Gastrocnemius medialis (tissue), 4 donors: ENCODE data around the gene HIVEP2. TPM values are rescaled to one million over a fixed set of nuclear protein-coding genes. Genes with fewer than 3 reads are reported as not detected.

Source experiments
- ATAC-seq, 2 donors: fragments of 150-250 bp; one replicate each; pipeline ENCODE4 v1.9.1; 2016
- DNase-seq, 2 donors: peaks; one replicate each; pipeline ENCODE4 v3.0.0-alpha.2; 2019
- H3K27ac ChIP-seq, 4 donors: fragments of 200-600 bp; sonication (generic); 1 replicate in 1 of 4; 2 replicates in 3 of 4; pipeline ENCODE4 v1.5.1; 2016 to 2018; ENCODE audit warnings: mild to moderate bottlenecking in 2 of 4, moderate library complexity in 1 of 4
- H3K27me3 ChIP-seq, 3 donors: fragments of 200-600 bp; sonication (generic) in 2 of 3; 1 replicate in 1 of 3; 2 replicates in 2 of 3; pipeline versions ENCODE4 v1.5.1 to v1.6.0; 2016 to 2019; ENCODE audit warnings: mild to moderate bottlenecking in 1 of 3, moderate library complexity in 1 of 3
- H3K36me3 ChIP-seq, 2 donors: fragments of 200-600 bp; sonication (generic) in 1 of 2; one replicate each; pipeline ENCODE4 v1.5.1; 2017 to 2018
- H3K4me1 ChIP-seq, 2 donors: fragments of 200-600 bp; sonication (generic) in 1 of 2; one replicate each; pipeline ENCODE4 v1.5.1; 2016 to 2017; ENCODE audit warnings: mild to moderate bottlenecking in 2 of 2
- H3K4me3 ChIP-seq, 4 donors: fragments of 200-600 bp; sonication (generic) in 3 of 4; 1 replicate in 1 of 4; 2 replicates in 3 of 4; pipeline ENCODE4 v1.5.1; 2016 to 2019; ENCODE audit warnings: mild to moderate bottlenecking in 2 of 4
- H3K9me3 ChIP-seq, 3 donors: fragments of 200-600 bp; sonication (generic) in 2 of 3; 1 replicate in 1 of 3; 2 replicates in 2 of 3; pipeline ENCODE4 v1.5.1; 2016 to 2019
- CTCF ChIP-seq, 5 experiments: fragments of 450-650 bp in 3 of 5; fragments of 200-600 bp in 2 of 5; sonication (generic) in 2 of 5; IDR thresholded peaks in 4 of 5; conservative IDR thresholded peaks in 1 of 5; 1 replicate in 4 of 5; 2 replicates in 1 of 5; pipeline ENCODE4 v1.5.1; 2016 to 2019; ENCODE audit warnings: antibody characterized with exemption in 5 of 5, mild to moderate bottlenecking in 3 of 5, moderate library complexity in 3 of 5
- POLR2A ChIP-seq, 2 donors: fragments of 450-650 bp; IDR thresholded peaks; one replicate each; pipeline ENCODE4 v1.6.1; 2017; ENCODE audit warnings: antibody characterized with exemption in 2 of 2, mild to moderate bottlenecking in 2 of 2, moderate library complexity in 2 of 2
- in situ Hi-C, 4 donors: fragments of 200-750 bp; cut with MboI; loops; one replicate each; pipeline versions ENCODE4 v1.15.0 to v1.8.0; 2017; ENCODE audit warnings: low sequenced_read_pairs in 4 of 4
- intact Hi-C: fragments of 100-400 bp; cut with DNase I; formaldehyde crosslinking; loops from one replicate; pipeline ENCODE4 v1.15.1; 2023; ENCODE audit warnings: low total_unique reads
- total RNA-seq, 4 donors: library from RNA; depleted of rRNA; stranded (reverse); fragments of >200 nt; gene quantifications; one replicate each; pipeline versions ENCODE4 v1.1.0 to v1.2.3, GENCODE V29; 2016

The HIVEP2 gene
- total RNA-seq, 4 donors from 2014 or later = 15.9 to 29.4 (median 25.3) TPM

- H3K36me3 ChIP-seq = no peaks in the 10 kb centered on the region
- no peaks in the 10 kb centered on the region for H3K27me3 ChIP-seq
- H3K9me3 ChIP-seq = no peaks in the 10 kb centered on the region
- peaks cover 25 to 26% of the 10 kb centered on the region in 2 donors for H3K4me1 ChIP-seq
- no peak overlapping the region for H3K4me3 ChIP-seq
- in situ Hi-C loops = no loop called here
- H3K27ac ChIP-seq = no peak overlapping the region
- no peak for TF ChIP-seq POLR2A (IDR thresholded peaks at IDR 0.05)
- no peak for TF ChIP-seq CTCF (IDR thresholded peaks at IDR 0.05 in 4 of 5, conservative IDR thresholded peaks at IDR 0.05 in 1 of 5)
- DNase-seq (no peak), ATAC-seq (no peak)
- intact Hi-C loops = no loop called here
Measured at GRCh38 chr6:142916881-142917280, 28.1 kb downstream of the HIVEP2 start.

- H3K27me3 ChIP-seq = no peaks in the 10 kb centered on the region
- in situ Hi-C loops (no loop called here), intact Hi-C loops (no loop called here)
- H3K27ac ChIP-seq = no peak overlapping the region
- H3K4me1 ChIP-seq = peaks cover 25 to 32% of the 10 kb centered on the region in 2 donors
- H3K4me3 ChIP-seq = no peak overlapping the region
- TF ChIP-seq POLR2A (IDR thresholded peaks at IDR 0.05) (no peak), CTCF (IDR thresholded peaks at IDR 0.05 in 4 of 5, conservative IDR thresholded peaks at IDR 0.05 in 1 of 5) (no peak)
- no peaks in the 10 kb centered on the region for H3K9me3 ChIP-seq
- ATAC-seq (no peak), DNase-seq (no peak)
- H3K36me3 ChIP-seq = no peaks in the 10 kb centered on the region
Measured at GRCh38 chr6:142914937-142915697, 29.9 kb downstream of the HIVEP2 start.

GRCh38 chr6:142914369-142914768, 30.6 kb downstream of the HIVEP2 start:
- TF ChIP-seq CTCF (IDR thresholded peaks at IDR 0.05 in 4 of 5, conservative IDR thresholded peaks at IDR 0.05 in 1 of 5) (no peak), POLR2A (IDR thresholded peaks at IDR 0.05) (no peak)
- H3K4me1 ChIP-seq = peaks cover 19 to 25% of the 10 kb centered on the region in 2 donors
- in situ Hi-C loops = no loop called here
- H3K36me3 ChIP-seq = no peaks in the 10 kb centered on the region
- ATAC-seq = no peak
- no peaks in the 10 kb centered on the region for H3K27me3 ChIP-seq
- no peak overlapping the region for H3K27ac ChIP-seq
- DNase-seq = no peak
- intact Hi-C loops = no loop called here
- no peaks in the 10 kb centered on the region for H3K9me3 ChIP-seq
- H3K4me3 ChIP-seq = no peak overlapping the region

- Histone ChIP-seq H3K27ac (no peak overlapping the region), H3K4me3 (no peak overlapping the region), H3K36me3 (no peaks in the 10 kb centered on the region), H3K9me3 (no peaks in the 10 kb centered on the region), H3K4me1 (peaks cover 14 to 20% of the 10 kb centered on the region in 2 donors), H3K27me3 (no peaks in the 10 kb centered on the region)
- no peak for TF ChIP-seq CTCF (IDR thresholded peaks at IDR 0.05 in 4 of 5, conservative IDR thresholded peaks at IDR 0.05 in 1 of 5)
- TF ChIP-seq POLR2A (IDR thresholded peaks at IDR 0.05) = no peak
- in situ Hi-C loops (no loop called here), intact Hi-C loops (no loop called here)
- DNase-seq (no peak), ATAC-seq (no peak)
Measured at GRCh38 chr6:142913511-142914047, 31.4 kb downstream of the HIVEP2 start.
